Tibial nerve (tissue), 4 donors: ENCODE data around the gene NHSL1. TPM values are rescaled to one million over a fixed set of nuclear protein-coding genes. Genes with fewer than 3 reads are reported as not detected.
A peak's percentile ranks its signal among the peaks of the same experiment; 100 is the strongest.

Experiments
- DNase-seq, 2 donors: peaks; one replicate each; pipeline ENCODE4 v3.0.0-alpha.2; 2019; ENCODE audit warnings: low spot score in 2 of 2
- H3K27ac ChIP-seq, 4 donors: fragments of 200-600 bp; sonication (generic) in 3 of 4; one replicate each; pipeline ENCODE4 v1.5.1; 2017 to 2019; ENCODE audit warnings: mild to moderate bottlenecking in 1 of 4
- H3K27me3 ChIP-seq, 2 donors: fragments of 200-600 bp; sonication (generic) in 1 of 2; one replicate each; pipeline versions ENCODE4 v1.5.1 to v1.6.0; 2017 to 2019
- H3K36me3 ChIP-seq, 3 donors: fragments of 200-600 bp; sonication (generic); one replicate each; pipeline ENCODE4 v1.5.1; 2018 to 2019
- H3K4me1 ChIP-seq, 4 donors: fragments of 200-600 bp; sonication (generic) in 3 of 4; one replicate each; pipeline ENCODE4 v1.5.1; 2017 to 2019
- H3K4me3 ChIP-seq, 4 donors: fragments of 200-600 bp; sonication (generic) in 3 of 4; one replicate each; pipeline ENCODE4 v1.5.1; 2017 to 2019; ENCODE audit warnings: mild to moderate bottlenecking in 1 of 4, moderate library complexity in 1 of 4
- H3K9me3 ChIP-seq, 4 donors: fragments of 200-600 bp; sonication (generic) in 3 of 4; one replicate each; pipeline ENCODE4 v1.5.1; 2017 to 2019
- CTCF ChIP-seq, 5 experiments: fragments of 200-600 bp in 3 of 5; fragments of 450-650 bp in 2 of 5; sonication (generic) in 3 of 5; IDR thresholded peaks; one replicate each; pipeline ENCODE4 v1.5.1; 2016 to 2019; ENCODE audit warnings: antibody characterized with exemption in 5 of 5, mild to moderate bottlenecking in 3 of 5, moderate library complexity in 2 of 5
- EP300 ChIP-seq, 2 donors: sonication (generic); formaldehyde crosslinking; IDR thresholded peaks; one replicate each; pipeline ENCODE4 v1.6.1; 2017; ENCODE audit warnings: antibody characterized with exemption in 2 of 2, mild to moderate bottlenecking in 1 of 2
- POLR2A ChIP-seq, 2 donors: fragments of 450-650 bp; IDR thresholded peaks; one replicate each; pipeline ENCODE4 v1.6.1; 2017; ENCODE audit warnings: antibody characterized with exemption in 2 of 2, mild to moderate bottlenecking in 2 of 2, moderate library complexity in 2 of 2
- WGBS, 2 donors: methylation state at CpG; one replicate each; pipeline ENCODE4 v1.1.5; 2018; 5-methylcytosine and 5-hydroxymethylcytosine counted together
- total RNA-seq, 4 donors: library from RNA; depleted of rRNA; stranded (reverse); fragments of >200 nt; gene quantifications; one replicate each; pipeline ENCODE4 v1.1.0, GENCODE V29; 2016

The NHSL1 gene
- total RNA-seq, result 10 to 100 TPM in 2 of 4 donors, 1 to 10 TPM in 2; 8.6 to 17.3 (median 12.6) TPM

GRCh38 chr6:138499303-138500018, at the start of gene NHSL1:
TSS of gene NHSL1 (minus strand) at chr6:138499494. CDS start at chr6:138499290, 204 bp downstream.
- Histone ChIP-seq H3K27ac (peak within 1 kb of the TSS in 1 of 4 donors; percentile 17), H3K9me3 (no peaks in the 10 kb centered on the region), H3K36me3 (no peaks in the 10 kb centered on the region), H3K4me1 (peaks cover 0 to 11% (median 0%) of the 10 kb centered on the region in 4 donors), H3K4me3 (peak within 1 kb of the TSS in 1 of 4 donors; percentile 17), H3K27me3 (no peaks in the 10 kb centered on the region)
- no peak for TF ChIP-seq POLR2A (IDR thresholded peaks at IDR 0.05)
- TF ChIP-seq EP300 (IDR thresholded peaks at IDR 0.05), result no peak
- TF ChIP-seq CTCF (IDR thresholded peaks at IDR 0.05), result no peak
- WGBS, 2 donors, result 57 to 59% methylated on average over 8 of the region's 8 CpGs
- DNase-seq, result no peak

DNA sequence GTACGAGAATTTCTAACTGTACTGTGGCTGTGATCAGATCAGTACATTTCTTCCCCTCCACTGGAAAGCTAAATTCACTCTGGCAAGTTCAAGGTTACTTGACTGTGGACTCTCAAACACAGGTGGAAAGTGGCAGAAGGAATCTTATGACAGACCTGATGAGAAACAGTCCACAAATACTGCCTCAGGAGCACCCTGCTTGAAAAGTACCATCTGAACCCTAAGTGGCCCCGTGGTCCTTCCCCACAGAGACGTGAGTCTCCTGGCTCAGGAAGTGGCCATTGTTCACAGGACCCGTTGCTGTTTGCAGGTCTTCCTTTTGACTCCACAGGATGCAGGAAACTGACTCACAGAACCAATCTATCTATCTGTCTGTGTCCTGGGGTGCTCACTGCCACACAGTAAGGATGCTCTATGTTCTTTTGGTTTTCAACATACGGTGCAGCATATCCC, 47.5 kb upstream of the NHSL1 start:
- Histone ChIP-seq H3K4me3 (no peak overlapping the region), H3K27me3 (no peaks in the 10 kb centered on the region), H3K36me3 (no peaks in the 10 kb centered on the region), H3K4me1 (peaks cover 0 to 18% (median 0%) of the 10 kb centered on the region in 4 donors), H3K27ac (no peak overlapping the region), H3K9me3 (no peaks in the 10 kb centered on the region)
- no peak for TF ChIP-seq EP300 (IDR thresholded peaks at IDR 0.05)
- no peak for TF ChIP-seq CTCF (IDR thresholded peaks at IDR 0.05)
- no peak for TF ChIP-seq POLR2A (IDR thresholded peaks at IDR 0.05)
- 64 to 65% methylated on average over 5 of the region's 5 CpGs for WGBS, 2 donors
- no peak for DNase-seq

DNA sequence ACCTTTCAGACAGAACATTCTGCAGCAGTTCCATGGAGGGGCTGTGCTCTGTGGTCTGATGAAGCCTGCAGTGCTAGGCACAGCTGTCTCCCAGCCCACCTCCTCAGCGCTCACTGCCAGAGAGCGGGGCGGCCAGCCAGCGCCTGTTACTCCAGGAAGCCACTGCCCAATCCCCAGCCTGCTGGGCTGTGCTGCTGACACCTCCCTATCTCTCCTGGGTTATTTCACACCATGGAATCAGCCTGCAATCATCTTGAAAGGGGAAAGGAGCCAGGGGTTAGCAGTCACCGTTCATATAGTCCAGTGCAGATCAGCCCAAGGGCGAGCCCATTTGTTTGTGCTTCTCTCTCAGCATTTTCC, 46.3 kb upstream of the NHSL1 start:
- Histone ChIP-seq H3K4me1 (peaks cover 0 to 28% (median 1%) of the 10 kb centered on the region in 4 donors), H3K27me3 (no peaks in the 10 kb centered on the region), H3K4me3 (peak overlapping the region; percentile 13 to 44 (median 22)), H3K9me3 (no peaks in the 10 kb centered on the region), H3K36me3 (no peaks in the 10 kb centered on the region), H3K27ac (peak overlapping the region in 2 of 4 donors; percentile 69 to 73)
- TF ChIP-seq CTCF (IDR thresholded peaks at IDR 0.05) (no peak), EP300 (IDR thresholded peaks at IDR 0.05) (no peak), POLR2A (IDR thresholded peaks at IDR 0.05) (no peak)
- peak; percentile 26 to 29 for DNase-seq
- 13 to 21% methylated on average over 6 of the region's 6 CpGs for WGBS, 2 donors

DNA sequence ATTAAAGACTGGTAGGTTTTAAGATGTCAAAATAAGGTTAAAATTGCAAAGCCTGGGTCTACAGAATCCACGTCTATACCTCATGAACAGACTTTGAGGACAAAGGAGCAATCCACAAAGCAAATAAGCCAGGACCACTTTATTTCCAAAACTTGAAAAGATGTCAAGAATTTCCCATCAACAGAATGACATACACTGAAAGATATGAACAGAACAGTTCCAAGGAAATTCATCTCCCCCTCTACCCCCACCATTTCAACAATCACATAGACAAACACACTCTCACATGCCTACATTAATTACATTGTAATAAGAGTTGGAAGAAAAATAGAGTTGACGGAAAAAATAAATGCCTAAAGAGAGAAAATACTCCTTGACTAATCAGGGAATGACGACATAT, 45.2 kb upstream of the NHSL1 start:
- WGBS, 2 donors, result 41 to 43% methylated on average over 3 of the region's 3 CpGs
- H3K4me1 ChIP-seq, result peaks cover 0 to 32% (median 5%) of the 10 kb centered on the region in 4 donors
- H3K36me3 ChIP-seq, result no peaks in the 10 kb centered on the region
- DNase-seq, result no peak
- no peaks in the 10 kb centered on the region for H3K9me3 ChIP-seq
- TF ChIP-seq EP300 (IDR thresholded peaks at IDR 0.05) (no peak), POLR2A (IDR thresholded peaks at IDR 0.05) (no peak), CTCF (IDR thresholded peaks at IDR 0.05) (no peak)
- peak overlapping the region in 2 of 4 donors; percentile 8 to 73 for H3K27ac ChIP-seq
- H3K27me3 ChIP-seq, result no peaks in the 10 kb centered on the region
- peak overlapping the region in 1 of 4 donors; percentile 44 for H3K4me3 ChIP-seq

- no peaks in the 10 kb centered on the region for H3K27me3 ChIP-seq
- no peak overlapping the region for H3K4me3 ChIP-seq
- H3K4me1 ChIP-seq, result peaks cover 0 to 41% (median 5%) of the 10 kb centered on the region in 4 donors
- DNase-seq, result no peak
- peak overlapping the region in 2 of 4 donors; percentile 30 to 41 for H3K27ac ChIP-seq
- no peak for TF ChIP-seq CTCF (IDR thresholded peaks at IDR 0.05)
- TF ChIP-seq EP300 (IDR thresholded peaks at IDR 0.05), result no peak
- TF ChIP-seq POLR2A (IDR thresholded peaks at IDR 0.05), result no peak
- no peaks in the 10 kb centered on the region for H3K36me3 ChIP-seq
- 45 to 46% methylated on average over 4 of the region's 4 CpGs for WGBS, 2 donors
- no peaks in the 10 kb centered on the region for H3K9me3 ChIP-seq
Observed at GRCh38 chr6:138543657-138544056, 44.4 kb upstream of the NHSL1 start.
